Activated CD4-positive, CD25-positive, alpha-beta regulatory T cell treated with anti-CD3 and anti-CD28 coated beads, Interleukin-2, amount 50 U/mL, for 24 hours (primary cell): Measurements from ENCODE around the gene OXA1L.
"Not testable (repeated sequence)": the region's sequence is repeated elsewhere in the genome, so short reads cannot be mapped to it uniquely, and the experiment has no call there.

ENCODE experiments used
- ATAC-seq, 2 donors: fragments of 150-1000 bp; cut with Tn5 transposase; one replicate each; pipeline ENCODE4 v1.10.0; 2021; ENCODE audit warnings: mild to moderate bottlenecking in 1 of 2, moderate library complexity in 1 of 2

The OXA1L gene

GRCh38 chr14:22770481-22771187, 4.1 kb downstream of the OXA1L start:
- no peak for ATAC-seq

DNA sequence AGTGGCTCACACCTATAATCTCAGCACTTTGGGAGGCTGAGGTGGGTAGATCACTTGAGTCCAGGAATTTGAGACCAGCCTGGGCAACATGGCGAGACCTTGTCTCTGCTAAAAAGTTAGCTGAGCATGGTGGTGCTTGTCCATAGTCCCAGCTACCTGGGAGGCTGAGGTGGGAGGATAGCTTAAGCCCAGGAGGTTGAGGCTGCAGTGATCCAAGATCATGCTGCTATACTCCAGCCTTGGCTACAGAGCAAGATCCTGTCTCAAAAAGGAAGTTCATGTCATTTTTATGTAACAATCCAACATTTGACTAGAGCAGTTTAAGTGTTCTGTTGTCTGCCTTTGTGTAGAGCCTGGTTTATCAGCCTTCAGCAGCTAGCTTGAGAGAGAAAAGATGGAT, 6.2 kb downstream of the OXA1L start:
- no peak for ATAC-seq

DNA sequence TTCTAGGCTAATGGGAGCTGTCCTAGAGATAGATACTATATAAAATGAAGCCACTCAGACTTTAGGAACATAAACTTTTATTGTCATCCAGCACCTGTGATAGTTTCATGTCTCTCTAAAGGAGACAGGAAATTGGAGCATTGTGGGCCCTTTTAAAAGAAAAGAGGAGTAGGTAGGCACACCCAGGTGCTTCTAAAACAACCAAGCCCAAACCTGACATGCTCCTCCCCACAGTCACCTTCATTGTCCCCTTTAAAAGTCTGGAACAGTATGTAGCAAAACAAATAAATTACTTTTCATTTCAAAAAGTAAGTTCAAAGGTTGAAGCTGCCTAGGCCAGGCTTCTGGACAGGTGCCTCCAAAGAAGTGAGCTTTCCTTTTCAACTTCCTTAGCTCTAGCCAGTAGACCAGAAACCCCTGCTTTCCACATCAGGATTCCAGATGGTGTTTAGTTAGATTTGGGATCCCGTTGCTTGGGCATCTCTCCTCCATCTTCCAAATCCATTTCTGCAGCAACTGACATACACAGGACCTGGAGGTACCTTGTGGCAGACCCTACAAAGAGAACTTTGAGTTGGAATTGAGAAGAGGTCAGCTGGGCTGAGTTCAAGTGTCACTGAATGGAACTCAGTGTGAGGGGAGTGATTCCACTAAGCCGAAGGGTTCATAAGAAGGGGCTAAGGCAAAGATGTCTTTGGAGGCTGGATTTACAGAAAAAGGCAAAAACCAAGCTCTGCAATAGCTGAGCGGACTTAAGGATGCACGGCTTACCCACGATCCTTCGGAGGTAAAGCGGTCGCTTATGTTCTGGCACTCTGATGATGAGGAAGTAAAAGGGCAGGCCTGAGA, 6.9 kb downstream of the OXA1L start:
- ATAC-seq = no peak

DNA sequence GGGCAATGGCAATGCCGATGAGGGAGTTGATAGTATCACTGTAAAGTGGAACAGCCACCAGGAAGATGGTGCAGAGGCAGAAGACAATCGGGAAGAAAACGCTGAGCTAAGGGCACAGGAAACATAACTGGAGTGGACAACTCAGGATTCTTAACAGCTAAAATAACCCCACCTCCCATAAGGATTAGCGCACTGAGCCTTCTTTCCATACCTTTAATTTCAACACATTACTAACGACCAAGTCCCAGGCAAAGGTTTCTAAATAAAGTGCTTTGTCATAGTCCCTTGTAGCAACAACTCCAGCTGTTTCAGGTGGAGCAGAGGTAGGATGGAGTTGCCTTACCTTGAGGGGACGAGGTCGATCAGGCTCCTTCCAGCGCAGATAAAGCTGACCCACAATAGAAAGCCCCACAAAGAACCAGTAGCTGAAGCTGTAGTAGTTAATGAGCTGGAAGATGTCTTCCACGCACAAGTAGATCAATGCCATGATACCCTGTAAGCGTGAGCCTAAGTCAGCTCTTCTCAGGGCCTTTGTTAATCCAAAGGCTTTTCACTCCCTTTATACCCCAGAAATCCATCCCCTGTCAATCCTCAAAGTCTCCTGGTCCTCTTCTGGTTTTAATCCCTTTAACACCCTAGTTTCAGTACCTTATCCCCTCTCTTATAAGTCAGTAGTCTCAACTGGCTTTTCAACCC, 7.7 kb downstream of the OXA1L start:
- ATAC-seq = no peak

GRCh38 chr14:22776215-22776614, 9.7 kb downstream of the OXA1L start:
- no peak for ATAC-seq

GRCh38 chr14:22776849-22777248, 10.4 kb downstream of the OXA1L start:
- ATAC-seq = not testable (repeated sequence)

GRCh38 chr14:22778084-22778483, 11.6 kb downstream of the OXA1L start:
- no peak for ATAC-seq

DNA sequence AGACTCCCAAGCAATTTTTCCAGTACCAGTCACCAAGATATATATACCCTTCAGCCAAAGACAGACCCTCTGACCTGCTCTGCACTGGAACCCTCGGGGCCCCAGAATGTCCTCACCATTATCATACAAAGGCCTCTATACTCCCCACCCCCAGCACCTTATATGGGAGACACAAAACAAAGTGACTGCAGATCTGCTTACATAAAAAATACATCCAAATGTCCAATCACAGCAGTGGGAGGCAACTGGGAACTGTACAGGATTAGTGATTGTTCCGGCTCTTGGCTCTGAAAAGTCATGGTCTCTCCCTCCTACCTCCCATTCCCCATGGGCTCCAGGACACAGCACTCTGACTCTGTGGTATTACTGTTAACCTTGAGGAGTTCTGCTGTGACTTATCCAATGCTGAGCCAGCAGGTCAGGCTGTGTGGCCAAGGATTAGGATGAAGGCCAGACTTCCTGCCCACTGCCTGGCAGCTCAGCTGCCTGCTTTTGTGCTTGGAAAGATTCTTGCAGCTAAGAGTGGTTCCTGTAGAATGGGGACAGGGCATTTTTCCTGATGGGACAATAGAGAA, 13.7 kb downstream of the OXA1L start:
- no peak for ATAC-seq

GRCh38 chr14:22780941-22781300, 14.4 kb downstream of the OXA1L start:
- no peak for ATAC-seq

- ATAC-seq = no peak
These were observed 15.0 kb downstream of the OXA1L start for GRCh38 chr14:22781301-22781991.

DNA sequence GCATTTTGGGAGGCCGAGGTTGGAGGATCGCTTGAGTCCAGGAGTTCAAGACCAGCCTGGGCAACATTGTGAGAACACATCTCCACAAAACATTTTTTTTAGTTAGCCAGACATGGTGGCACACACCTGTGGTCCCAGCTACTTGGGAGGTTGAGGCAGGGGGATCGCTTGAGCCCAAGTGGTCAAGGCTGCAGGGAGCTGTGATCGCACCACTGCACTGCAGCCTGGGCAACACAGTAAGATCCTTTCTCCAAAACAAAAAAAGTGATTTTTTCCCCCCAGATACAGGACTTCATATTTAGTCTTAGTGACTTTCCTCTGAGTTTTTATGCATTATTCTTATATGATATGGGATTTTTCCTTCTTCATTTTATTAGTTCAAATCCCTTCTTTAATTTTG, 20.2 kb downstream of the OXA1L start:
- ATAC-seq = no peak

DNA sequence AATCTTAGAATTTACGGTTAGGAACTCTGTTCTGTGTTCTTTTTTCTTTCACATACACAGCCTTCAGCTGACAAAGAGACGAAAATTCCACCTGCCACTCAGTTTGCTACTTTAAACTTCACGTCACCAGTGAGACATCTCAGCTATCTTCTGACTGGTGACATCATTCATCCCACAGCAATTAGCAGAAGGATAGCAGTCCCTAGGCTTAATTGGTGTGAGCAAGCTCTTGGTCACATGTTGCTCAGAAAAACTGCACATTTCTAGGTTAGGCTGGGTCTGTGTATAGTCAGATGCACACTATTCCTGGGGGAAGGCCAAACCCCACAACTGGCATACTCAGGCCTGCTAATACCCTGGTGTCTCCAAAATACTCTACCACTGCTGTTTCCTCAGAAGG, 24.8 kb downstream of the OXA1L start:
- ATAC-seq = peak in 1 of 2 donors; percentile 24

GRCh38 chr14:22792158-22792557, 25.7 kb downstream of the OXA1L start:
- no peak for ATAC-seq

DNA sequence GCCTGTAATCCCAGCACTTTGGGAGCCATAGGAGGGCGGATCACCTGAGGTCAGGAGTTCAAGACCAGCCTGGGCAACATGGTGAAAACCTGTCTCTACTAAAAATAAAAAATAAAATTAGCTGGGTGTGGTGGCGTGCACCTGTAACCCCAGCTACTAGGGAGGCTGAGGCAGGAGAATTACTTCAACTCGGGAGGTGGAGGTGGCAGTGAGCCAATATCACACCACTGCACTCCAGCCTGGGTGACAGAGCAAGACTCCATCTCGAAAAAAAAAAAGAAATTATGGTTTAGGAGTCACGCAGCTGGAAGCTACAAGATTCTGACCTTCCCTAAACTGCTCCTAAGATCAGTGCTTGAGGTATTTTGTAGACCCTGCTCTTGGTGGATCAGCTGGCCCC, 27.1 kb downstream of the OXA1L start:
- not testable (repeated sequence) for ATAC-seq

- no peak for ATAC-seq
These were observed 27.5 kb downstream of the OXA1L start for GRCh38 chr14:22793976-22794375.

GRCh38 chr14:22794551-22794951, 28.1 kb downstream of the OXA1L start:
- ATAC-seq = no peak

GRCh38 chr14:22796087-22796707, 29.7 kb downstream of the OXA1L start:
- ATAC-seq = no peak

- no peak for ATAC-seq
These were observed 30.8 kb downstream of the OXA1L start for GRCh38 chr14:22797017-22797917.

GRCh38 chr14:22798528-22798927, 32.0 kb downstream of the OXA1L start:
- ATAC-seq = no peak

GRCh38 chr14:22800346-22800745, 33.9 kb downstream of the OXA1L start:
- no peak for ATAC-seq

GRCh38 chr14:22801716-22802115, 35.2 kb downstream of the OXA1L start:
- no peak for ATAC-seq
